NCI-H128 (cell line): ENCODE results near the gene SERAC1.
A peak's percentile ranks its signal among the peaks of the same experiment; 100 is the strongest.
"Not testable (repeated sequence)": the region's sequence is repeated elsewhere in the genome, so short reads cannot be mapped to it uniquely, and the experiment has no call there.

Experiments used
- DNase-seq: peaks from one replicate; lab custom pipeline; 2025; ENCODE audit not compliant: unreplicated experiment; lab: John Stamatoyannopoulos, UW

SERAC1 gene

DNA sequence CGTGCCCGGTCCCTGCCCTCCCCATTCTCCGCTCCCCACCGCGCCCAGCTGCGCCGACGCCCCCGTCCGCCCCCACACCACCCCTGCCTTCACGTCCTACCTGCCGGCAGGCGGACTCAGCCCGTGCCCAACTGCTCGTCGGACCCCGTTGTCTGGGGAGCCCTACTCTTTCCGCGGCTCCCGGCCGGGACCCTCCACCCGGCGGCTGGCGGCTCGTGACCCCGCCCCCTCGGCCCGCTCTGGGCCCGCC, at the start of gene SERAC1:
TSS of gene SERAC1 (minus strand) at position 223 of the 250 bp plus-strand sequence. CDS start 9,899 bp downstream, outside the sequence.
- no peak for DNase-seq

DNA sequence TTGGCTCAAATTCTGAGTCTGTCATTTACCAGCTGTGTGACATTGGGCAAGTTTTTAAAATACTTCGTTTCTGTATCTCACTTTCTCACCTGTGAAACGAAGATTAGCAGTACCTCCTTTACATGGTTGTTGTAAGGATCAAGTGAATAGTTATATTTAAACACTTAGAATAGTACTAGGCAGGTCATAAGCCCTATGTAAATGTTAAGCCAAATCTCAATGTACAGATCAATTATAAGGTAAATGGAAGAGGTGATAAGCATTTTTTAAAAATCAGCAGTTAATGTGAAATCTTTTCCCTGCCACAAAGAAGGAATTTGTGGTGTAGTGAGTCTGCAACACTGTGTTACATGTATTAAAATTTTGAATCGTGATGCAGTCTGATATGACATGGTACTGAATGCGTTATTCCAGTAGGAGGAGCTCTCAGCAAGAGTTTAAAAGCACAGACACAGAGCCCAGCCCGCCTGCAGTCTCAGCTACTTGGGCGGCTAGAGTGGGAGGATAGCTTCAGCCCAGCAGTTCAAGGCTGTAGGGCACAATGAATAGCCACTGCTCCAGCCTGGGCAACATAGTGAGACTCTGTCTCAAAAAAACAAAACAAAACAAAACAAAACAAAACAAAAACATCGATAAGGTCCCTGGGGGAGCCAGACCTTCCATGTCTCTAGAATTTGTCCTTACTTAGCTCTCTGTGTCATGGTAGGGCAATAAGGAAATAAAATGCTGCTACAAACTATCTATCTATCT, 46.0 kb upstream of the SERAC1 start:
- peak; percentile 14 for DNase-seq

DNA sequence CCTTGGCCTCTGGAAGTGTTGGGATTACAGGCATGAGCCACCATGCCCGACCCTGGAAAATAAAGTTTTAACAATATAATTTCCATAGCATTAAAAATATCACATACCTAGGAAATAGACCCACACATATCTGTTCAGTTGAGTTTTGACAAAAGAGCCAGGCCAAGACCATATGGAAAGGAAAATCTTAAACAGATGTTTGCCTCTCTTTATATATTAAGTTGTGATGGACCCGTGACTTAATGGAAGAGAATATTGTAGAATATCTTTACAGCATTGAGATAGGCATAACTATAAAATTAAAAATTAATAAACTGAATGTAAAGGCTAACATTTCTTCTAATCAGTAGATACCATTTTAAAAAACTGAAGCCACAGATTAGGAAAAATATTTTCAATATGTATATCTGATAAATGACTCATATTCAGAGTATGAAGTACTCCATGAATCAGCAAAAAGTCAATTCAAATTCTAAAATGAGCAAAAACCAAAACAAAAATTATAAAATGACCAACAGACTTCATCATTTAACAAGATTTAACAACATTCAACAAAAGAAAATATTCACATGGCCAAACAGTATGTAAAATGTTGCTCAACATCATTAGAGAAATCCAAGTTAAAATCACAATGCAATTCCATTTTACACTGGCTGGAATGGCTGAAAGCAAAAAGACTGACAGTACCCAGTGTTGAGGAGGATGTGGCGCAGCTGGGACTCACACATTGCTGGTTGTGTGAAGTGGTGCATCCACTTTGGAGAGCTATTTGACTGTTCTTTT, 43.4 kb upstream of the SERAC1 start:
- no peak for DNase-seq

GRCh38 chr6:158209582-158210333, 41.7 kb upstream of the SERAC1 start:
- not testable (repeated sequence) for DNase-seq

DNA sequence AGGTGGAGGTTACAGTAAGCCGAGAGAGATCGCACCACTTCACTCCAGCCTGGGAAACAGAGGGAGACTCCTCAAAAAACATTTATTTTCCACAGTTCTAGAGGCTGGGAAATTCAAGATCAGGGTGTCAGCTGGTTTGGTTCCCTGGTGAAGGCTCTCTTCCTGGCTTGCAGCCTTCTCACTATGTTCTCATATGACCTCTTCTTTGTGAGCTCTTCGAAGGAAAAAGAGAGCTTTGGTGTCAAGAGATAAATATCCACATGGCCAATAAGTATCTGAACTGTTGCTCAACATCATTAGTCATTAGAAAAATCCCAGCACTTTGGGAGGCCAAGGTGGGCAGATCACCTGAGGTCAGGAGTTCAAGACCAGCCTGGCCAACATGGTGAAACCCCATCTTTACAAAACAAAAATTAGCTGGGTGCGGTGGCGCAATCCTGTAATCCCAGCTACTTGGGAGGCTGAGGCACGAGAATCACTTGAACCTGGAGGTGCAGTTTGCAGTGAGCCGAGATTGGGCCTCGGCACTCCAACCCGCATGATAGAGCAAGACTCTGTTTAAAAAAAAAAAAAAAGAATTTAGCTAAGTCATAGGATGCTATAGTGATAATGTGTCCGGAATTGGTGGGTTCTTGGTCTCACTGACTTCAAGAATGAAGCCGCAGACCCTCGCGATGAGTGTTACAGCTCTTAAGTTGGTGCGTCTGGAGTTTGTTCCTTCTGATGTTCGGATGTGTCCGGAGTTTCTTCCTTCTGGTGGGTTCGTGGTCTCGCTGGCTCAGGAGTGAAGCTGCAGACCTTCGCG, 40.4 kb upstream of the SERAC1 start:
- DNase-seq = not testable (repeated sequence)

- no peak for DNase-seq
Observed at GRCh38 chr6:158207422-158207788, 39.3 kb upstream of the SERAC1 start.

DNA sequence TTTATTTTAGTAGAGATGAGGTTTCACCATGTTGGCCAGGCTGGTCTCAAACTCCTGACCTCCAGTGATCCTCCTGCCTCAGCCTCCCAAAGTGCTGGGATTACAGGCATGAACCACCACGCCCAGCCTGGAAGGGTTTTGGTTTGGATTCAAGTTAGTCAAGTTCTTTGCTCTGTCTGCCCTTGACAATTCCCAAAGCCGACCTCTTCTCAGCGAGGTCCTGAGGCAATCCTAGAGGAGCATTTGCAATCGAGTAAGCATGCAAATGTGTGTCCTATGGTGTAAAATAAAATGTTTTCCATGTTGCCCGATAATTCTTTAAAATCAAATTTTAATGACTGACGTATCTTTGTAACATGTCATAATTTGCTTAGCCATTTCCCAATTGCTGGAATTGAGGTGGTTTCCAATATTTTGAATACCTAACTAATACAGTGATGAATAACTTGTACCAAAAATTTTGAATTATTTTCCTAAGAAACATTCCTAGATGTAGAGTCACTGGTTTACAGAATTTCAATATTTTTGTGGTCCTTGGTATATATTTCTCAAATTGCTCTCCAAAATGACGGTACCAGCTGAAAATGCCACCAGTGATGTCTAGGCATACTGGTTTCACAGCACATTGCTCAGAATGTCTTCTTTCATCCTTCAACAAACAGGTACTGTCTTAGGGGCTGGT, 38.8 kb upstream of the SERAC1 start:
- no peak for DNase-seq

GRCh38 chr6:158205169-158205944, 37.3 kb upstream of the SERAC1 start:
- no peak for DNase-seq

DNA sequence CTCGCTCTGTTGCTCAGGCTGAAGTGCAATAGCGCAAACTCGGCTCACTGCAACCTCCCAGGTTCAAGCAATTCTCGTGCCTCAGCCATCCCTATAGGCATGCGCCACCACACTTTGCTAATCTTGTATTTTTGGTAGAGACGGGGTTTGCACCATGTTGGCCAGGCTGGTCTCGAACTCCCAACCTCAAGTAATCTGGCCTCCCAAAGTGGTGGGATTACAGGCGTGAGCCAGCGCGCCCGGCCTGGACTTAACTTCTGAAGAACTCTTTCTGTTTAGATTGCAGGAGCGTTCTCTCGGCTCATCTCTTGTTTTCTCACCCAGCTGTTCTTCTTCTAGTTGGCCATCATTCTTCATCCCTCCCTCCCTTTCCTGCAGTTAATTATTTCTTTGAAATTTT, 30.4 kb upstream of the SERAC1 start:
- no peak for DNase-seq

DNA sequence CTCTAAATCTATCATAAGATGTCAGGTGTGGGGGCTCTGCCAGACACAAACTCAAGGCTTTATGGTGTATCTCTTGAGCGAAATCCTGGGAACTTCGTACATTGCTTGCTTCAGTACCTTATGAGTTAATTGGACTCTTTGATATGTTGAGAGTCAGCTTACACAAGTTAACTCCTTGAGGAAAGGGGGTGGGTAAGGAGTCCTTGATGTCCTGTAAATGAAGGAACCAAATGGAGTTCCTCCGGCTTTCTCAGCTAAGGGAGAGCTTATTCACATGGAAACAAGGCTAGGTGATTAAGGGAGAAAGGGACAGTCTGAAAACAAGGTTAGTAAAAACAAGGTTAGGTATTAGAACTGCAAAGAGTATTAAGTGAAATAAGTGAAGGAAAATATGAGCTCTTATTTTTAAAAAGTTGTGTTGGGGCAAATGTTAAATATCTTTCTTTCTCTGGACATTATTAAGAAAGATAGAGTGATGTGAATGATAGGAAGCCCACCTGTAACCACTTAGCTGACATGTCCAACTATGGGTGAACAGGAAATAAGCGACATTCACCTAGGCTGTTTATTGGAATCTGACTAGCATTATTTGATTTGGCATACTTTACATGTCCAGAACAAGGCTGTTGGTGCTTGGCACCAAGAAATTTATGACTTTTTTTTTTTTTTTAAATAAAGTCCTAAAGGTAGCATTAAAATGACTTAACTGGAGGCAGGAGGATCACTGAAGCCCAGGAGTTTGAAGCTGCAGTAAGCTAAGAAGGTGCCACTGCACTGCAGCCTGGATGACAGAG, 26.6 kb upstream of the SERAC1 start:
- DNase-seq = no peak

- no peak for DNase-seq
Observed at GRCh38 chr6:158191761-158192160, 23.7 kb upstream of the SERAC1 start.

GRCh38 chr6:158191032-158191431, 23.0 kb upstream of the SERAC1 start:
- no peak for DNase-seq

GRCh38 chr6:158188591-158188990, 20.5 kb upstream of the SERAC1 start:
- DNase-seq = no peak

DNA sequence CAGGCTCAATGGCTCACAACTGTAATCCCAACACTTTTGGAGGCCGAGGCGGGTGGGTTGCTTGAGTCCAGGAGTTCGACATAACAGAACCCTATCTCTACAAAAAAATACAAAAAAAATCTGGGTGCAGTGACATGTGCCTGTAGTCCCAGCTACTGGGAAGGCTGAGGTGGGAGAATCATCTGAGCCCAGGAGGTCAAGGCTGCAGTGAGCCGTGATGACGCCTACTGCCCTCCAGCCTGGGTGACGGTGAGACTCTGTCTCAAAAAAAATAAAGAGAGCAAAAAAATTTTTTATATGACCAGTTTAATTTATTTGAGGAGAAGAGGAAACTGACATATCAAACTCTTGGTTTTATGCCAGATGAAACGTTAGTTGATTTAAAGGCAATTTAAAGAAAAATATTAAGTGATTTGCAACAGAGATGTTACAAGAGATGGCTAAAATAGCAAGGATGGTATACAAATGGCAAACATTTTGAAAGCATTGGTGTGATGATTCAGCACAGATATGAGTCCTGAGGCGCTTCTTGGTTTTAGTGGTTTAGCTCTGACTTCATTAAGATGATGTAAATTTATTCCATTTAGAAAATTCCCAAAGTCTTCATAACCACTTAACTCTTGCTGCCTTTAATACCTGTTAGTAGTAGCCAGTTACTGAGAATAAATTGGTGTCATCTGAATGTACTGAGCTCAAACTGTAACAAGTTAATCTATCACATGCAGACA, 17.8 kb upstream of the SERAC1 start:
- DNase-seq = no peak

GRCh38 chr6:158184608-158185007, 16.5 kb upstream of the SERAC1 start:
- no peak for DNase-seq

- not testable (repeated sequence) for DNase-seq
Observed at GRCh38 chr6:158183174-158183972, 15.3 kb upstream of the SERAC1 start.

DNA sequence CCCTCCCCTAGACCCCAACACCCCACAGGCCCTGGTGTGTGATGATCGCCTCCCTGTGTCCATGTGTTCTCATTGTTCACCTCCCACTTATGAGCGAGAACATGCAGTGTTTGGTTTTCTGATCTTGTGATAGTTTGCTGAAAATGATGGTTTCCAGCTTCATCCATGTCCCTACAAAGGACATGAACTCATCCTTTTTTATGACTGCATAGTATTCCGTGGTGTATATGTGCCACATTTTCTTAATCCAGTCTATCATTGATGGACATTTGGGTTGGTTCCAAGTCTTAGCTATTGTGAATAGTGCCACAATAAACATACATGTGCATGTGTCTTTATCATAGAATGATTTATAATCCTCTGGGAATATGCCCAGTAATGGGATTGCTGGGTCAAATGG, 9.7 kb upstream of the SERAC1 start:
- DNase-seq = not testable (repeated sequence)

DNA sequence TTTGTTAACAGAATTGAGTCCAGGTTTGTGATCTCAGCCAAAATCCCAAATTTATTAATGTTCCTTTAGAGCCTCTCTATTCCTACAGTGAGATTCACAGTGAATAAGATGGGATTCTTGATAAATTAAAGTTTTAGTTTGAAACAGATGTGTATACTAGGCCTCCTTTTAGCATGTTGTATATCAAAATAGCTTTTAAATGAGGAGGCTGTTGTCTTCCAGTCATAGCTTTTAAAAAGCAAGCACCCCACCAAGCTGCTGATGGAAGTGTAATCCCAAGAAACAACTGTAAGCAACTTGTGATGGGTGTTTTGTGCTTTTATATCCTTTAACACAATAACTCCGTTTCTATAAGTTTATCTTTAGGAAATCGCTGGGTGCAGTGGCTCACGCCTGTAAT, 7.0 kb upstream of the SERAC1 start:
- no peak for DNase-seq
